NT2/D1 (cell line): Measurements from ENCODE around the gene FOXL3.
"Not testable (repeated sequence)": the region's sequence is repeated elsewhere in the genome, so short reads cannot be mapped to it uniquely, and the experiment has no call there.

Experiments
- DNase-seq: peaks from one replicate; pipeline ENCODE4 v3.0.0-alpha.2; 2011; ENCODE audit warnings: low read depth, low spot score
- H3K27me3 ChIP-seq: 2 replicates; pipeline ENCODE4 v1.6.0; 2011; ENCODE audit warnings: mild to moderate bottlenecking; ENCODE audit not compliant: insufficient read length, insufficient read depth
- H3K36me3 ChIP-seq: 2 replicates; pipeline ENCODE4 v1.6.1; 2011; ENCODE audit warnings: mild to moderate bottlenecking, low read length, mixed read lengths; ENCODE audit not compliant: insufficient read depth, insufficient read length
- H3K4me1 ChIP-seq: 2 replicates; pipeline ENCODE4 v1.5.1; 2011; ENCODE audit not compliant: insufficient read depth, insufficient read length
- H3K4me3 ChIP-seq: 2 replicates; pipeline ENCODE4 v1.5.1; 2011; ENCODE audit warnings: low read depth; ENCODE audit not compliant: insufficient read length
- H3K9ac ChIP-seq: 2 replicates; pipeline ENCODE4 v1.6.0; 2011; ENCODE audit warnings: low read depth; ENCODE audit not compliant: insufficient read length
- H3K9me3 ChIP-seq: 2 replicates; pipeline ENCODE4 v1.5.1; 2011; ENCODE audit warnings: mild to moderate bottlenecking, low read length; ENCODE audit not compliant: insufficient read depth
- SUZ12 ChIP-seq: IDR thresholded peaks from 2 replicates; pipeline ENCODE4 v1.6.1; 2011; ENCODE audit not compliant: insufficient read length, insufficient read depth; ENCODE audit errors: extremely low read depth
- YY1 ChIP-seq: IDR thresholded peaks from 2 replicates; pipeline ENCODE4 v1.6.1; 2011; ENCODE audit not compliant: insufficient read length, insufficient read depth
- ZNF274 ChIP-seq: IDR thresholded peaks from 2 replicates; pipeline ENCODE4 v1.6.1; 2011; ENCODE audit warnings: mild to moderate bottlenecking, low read depth, low read length

Gene FOXL3

DNA sequence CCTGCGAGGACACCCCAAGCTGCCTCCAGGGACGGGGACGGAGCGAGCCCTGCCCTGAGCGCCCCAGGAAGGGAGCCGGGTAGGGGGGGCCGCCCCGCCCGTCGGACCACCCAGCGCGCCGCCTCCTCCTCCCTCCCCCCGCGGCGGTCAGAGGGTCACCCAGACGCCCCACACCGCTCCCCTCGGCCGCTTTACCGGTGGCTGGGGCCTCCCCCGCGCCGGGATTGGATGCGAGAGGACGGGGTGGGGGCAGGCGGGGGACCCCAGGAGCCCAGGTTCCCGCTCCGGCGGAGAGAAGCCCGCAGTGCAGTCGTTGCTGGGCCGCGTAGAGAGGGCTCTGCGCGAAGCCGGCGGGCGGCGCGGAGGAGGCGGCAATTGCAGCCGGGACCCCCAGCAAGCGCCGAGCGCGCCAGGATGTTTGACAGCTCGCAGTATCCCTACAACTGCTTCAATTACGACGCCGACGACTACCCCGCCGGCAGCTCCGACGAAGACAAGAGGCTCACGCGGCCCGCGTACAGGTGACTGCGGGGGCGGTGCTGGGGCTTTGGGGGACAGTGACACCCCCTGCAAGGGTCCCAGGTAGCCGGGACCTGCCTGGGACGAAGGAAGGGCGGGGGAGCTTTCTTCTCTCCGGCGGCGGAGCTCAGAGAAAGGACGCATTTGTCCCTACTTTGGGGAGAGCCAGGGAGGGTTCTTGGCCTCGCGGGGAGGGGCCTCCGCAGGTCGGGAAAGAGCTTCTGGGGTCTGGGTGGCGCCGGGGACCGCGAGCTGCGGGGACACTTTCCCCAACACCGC lies at the start of gene FOXL3:
Gene FOXL3 (plus strand): TSS at position 415 of the 798 bp plus-strand sequence. CDS start 0 bp downstream, at position 415.
- H3K27me3 ChIP-seq: peaks cover 46% of the 10 kb centered on the region

DNA sequence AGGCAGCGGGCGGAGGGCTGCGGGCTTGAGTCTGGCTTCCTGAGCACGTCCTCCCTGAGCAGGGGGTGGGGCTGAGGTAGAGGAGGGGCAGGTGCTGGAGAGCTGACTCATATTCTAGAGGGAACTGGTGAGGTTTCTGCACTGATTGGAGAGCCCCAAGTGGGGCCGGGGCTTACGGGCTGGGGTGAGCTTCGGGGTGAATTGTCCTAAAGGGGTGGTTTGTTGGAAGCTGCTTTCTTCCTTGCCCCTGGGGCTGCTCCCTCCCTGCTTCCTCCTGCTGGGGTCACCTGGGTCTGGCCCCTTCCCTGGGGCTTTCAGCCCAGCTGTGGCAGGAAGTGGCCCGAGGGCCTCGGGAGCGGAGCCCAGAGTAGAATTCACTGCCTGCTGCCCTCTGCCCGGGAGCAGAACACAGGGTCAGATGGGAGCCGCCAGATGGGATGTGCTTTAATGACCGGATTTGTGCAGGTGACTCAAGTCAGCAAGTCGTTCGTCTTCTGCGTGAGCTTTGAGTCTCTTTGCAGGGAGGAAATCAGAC lies 49.0 kb upstream of the FOXL3 start:
- H3K27me3 ChIP-seq: no peaks in the 10 kb centered on the region
- H3K4me3 ChIP-seq: no peak overlapping the region
- TF ChIP-seq SUZ12 (no peak), ZNF274 (no peak), YY1 (no peak)
- peaks cover 3% of the 10 kb centered on the region for H3K36me3 ChIP-seq
- no peaks in the 10 kb centered on the region; the same call in 1 of the 2 replicates for H3K9me3 ChIP-seq
- no peak for DNase-seq
- peak overlapping the region; percentile 27 for H3K9ac ChIP-seq
- H3K4me1 ChIP-seq: peaks cover 11% of the 10 kb centered on the region

More for the DNA sequence above, at the start of gene FOXL3:
- Histone ChIP-seq H3K36me3 (no peaks in the 10 kb centered on the region), H3K4me3 (no peak within 1 kb of the TSS), H3K9ac (no peak within 1 kb of the TSS), H3K4me1 (peaks cover 2% of the 10 kb centered on the region), H3K9me3 (peaks cover 13% of the 10 kb centered on the region; the same call in 1 of the 2 replicates)
- DNase-seq: no peak
- TF ChIP-seq ZNF274 (no peak), YY1 (no peak), SUZ12 (peak; percentile 7)

DNA sequence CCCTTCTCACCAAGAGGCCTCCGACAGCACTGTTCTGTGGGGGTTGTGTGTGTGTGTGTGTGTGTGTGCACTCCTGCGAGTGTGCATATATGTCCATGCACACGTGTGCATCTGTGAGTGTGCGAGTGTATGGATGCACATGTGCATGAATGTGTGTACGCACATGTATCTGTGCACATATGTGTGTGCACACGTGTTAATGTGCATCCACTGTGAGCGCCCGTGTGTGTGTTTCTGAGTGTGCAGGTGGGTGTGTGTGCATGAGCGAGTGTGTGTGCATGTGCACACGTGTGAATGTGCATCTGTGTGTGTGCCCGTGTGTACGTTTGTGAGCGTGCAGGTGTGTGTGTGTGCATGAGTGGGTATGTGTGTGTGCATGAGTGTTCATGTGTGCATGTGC lies 48.5 kb upstream of the FOXL3 start:
- TF ChIP-seq ZNF274 (no peak), YY1 (no peak), SUZ12 (no peak)
- Histone ChIP-seq H3K9ac (no peak overlapping the region), H3K27me3 (no peaks in the 10 kb centered on the region), H3K36me3 (peaks cover 3% of the 10 kb centered on the region), H3K4me1 (peaks cover 11% of the 10 kb centered on the region), H3K4me3 (no peak overlapping the region), H3K9me3 (no peaks in the 10 kb centered on the region; the same call in 1 of the 2 replicates)
- DNase-seq: no peak

GRCh38 chr7:242826-243579 lies 47.0 kb upstream of the FOXL3 start:
- H3K4me3 ChIP-seq, DNase-seq, H3K27me3 ChIP-seq, H3K9me3 ChIP-seq, H3K36me3 ChIP-seq, H3K9ac ChIP-seq: not testable (repeated sequence)
- H3K4me1 ChIP-seq: peaks cover 11% of the 10 kb centered on the region

DNA sequence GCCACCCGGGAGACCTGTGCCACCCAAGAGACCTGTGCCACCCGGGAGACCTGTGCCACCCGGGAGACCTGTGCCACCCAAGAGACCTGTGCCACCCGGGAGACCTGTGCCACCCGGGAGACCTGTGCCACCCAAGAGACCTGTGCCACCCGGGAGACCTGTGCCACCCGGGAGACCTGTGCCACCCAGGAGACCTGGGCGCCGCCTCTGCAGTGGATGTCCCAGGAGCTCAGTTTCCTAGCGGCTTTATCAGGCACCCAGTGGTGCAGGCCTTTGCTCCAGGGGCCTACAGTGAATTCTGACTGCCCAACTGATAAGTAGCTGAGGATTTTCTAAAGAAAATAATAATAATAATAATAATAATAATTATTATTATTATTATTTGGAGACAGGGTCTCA lies 46.4 kb upstream of the FOXL3 start:
- not testable (repeated sequence) for H3K36me3 ChIP-seq, DNase-seq, H3K9me3 ChIP-seq

GRCh38 chr7:244974-245373 lies 45.0 kb upstream of the FOXL3 start:
- H3K4me1 ChIP-seq: peaks cover 11% of the 10 kb centered on the region
- no peak for DNase-seq
- no peak overlapping the region for H3K9ac ChIP-seq
- H3K27me3 ChIP-seq: no peaks in the 10 kb centered on the region
- no peak for TF ChIP-seq YY1
- TF ChIP-seq ZNF274: no peak
- no peak for TF ChIP-seq SUZ12
- no peaks in the 10 kb centered on the region; the same call in 1 of the 2 replicates for H3K9me3 ChIP-seq
- H3K4me3 ChIP-seq: no peak overlapping the region
- H3K36me3 ChIP-seq: peaks cover 15% of the 10 kb centered on the region

More for the DNA sequence above, 46.4 kb upstream of the FOXL3 start:
- H3K27me3 ChIP-seq, H3K4me3 ChIP-seq, H3K9ac ChIP-seq: not testable (repeated sequence)
- H3K4me1 ChIP-seq: peaks cover 11% of the 10 kb centered on the region

DNA sequence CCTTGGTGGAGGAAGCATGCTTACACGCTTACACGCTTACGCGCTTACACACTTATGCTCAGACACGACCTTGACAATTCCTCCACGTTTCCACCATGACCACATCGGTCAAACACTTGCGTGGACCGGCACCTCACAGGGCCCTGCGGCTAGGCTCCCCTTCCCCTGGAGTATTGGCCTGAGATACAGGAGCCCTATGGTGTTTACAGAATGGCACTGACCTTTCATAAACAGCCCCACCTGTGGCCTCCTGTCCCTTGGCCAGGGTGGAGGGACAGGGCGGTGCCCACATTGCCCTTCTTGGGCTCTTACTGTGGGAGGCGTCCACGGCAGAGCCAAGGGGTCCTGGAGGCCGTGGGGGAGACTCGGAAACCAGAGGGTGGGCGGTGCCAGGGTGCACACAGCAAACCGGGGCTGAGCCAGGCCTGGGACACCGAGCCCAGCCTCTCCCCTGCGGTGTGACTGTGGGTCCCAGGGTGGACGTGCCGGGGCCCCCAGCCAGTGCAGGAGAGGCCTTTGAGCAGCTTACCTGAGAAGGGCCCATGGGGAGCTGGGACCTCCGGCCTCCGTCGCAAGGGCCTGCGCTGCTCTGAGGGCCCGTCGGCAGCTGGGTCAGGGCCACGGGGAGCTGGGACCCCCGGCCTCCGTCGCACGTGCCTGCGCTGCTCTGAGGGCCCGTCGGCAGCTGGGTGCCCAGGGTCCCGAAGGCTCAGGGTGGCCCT lies 44.2 kb upstream of the FOXL3 start:
- no peak for TF ChIP-seq ZNF274
- TF ChIP-seq SUZ12: no peak
- TF ChIP-seq YY1: no peak
- peaks cover 19% of the 10 kb centered on the region for H3K36me3 ChIP-seq
- H3K27me3 ChIP-seq: no peaks in the 10 kb centered on the region
- no peak for DNase-seq
- peaks cover 11% of the 10 kb centered on the region for H3K4me1 ChIP-seq
- H3K9ac ChIP-seq: no peak overlapping the region
- no peaks in the 10 kb centered on the region; the same call in 1 of the 2 replicates for H3K9me3 ChIP-seq
- no peak overlapping the region for H3K4me3 ChIP-seq
